ENCODE measurements around the gene SLC7A1.

DNA sequence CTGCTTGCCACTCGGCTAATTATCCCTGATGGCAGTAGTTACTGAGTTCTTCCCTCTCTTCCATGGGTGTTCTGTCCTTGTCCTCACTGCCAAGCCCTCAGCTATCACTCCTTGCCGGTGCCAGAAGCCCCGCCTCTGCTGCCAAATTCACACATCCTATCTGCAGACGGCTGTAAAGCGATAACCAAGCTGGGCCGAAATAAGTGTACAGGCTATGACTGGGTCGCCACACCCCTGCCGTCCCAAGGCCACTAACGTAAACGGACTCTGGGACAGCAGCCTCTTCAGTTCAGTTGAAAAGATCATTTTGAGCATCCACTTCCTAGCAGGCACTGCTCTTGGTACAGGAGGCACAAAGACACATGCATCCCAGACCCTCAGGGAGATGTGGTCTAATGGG, 13.3 kb downstream of the SLC7A1 start:
- TF ChIP-seq, protein P1, sequence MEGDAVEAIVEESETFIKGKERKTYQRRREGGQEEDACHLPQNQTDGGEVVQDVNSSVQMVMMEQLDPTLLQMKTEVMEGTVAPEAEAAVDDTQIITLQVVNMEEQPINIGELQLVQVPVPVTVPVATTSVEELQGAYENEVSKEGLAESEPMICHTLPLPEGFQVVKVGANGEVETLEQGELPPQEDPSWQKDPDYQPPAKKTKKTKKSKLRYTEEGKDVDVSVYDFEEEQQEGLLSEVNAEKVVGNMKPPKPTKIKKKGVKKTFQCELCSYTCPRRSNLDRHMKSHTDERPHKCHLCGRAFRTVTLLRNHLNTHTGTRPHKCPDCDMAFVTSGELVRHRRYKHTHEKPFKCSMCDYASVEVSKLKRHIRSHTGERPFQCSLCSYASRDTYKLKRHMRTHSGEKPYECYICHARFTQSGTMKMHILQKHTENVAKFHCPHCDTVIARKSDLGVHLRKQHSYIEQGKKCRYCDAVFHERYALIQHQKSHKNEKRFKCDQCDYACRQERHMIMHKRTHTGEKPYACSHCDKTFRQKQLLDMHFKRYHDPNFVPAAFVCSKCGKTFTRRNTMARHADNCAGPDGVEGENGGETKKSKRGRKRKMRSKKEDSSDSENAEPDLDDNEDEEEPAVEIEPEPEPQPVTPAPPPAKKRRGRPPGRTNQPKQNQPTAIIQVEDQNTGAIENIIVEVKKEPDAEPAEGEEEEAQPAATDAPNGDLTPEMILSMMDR (IDR thresholded peaks at IDR 0.05) = no peak
- TF ChIP-seq EP300 (IDR thresholded peaks at IDR 0.05) (no peak), POLR2A (IDR thresholded peaks at IDR 0.05) (no peak)

Measured in upper lobe of left lung (tissue), 4 donors.